RKO (cell line): ENCODE measurements around the gene IPO9.
"Not testable (repeated sequence)": the region's sequence is repeated elsewhere in the genome, so short reads cannot be mapped to it uniquely, and the experiment has no call there.

Experiments used
- DNase-seq: peaks from one replicate; pipeline ENCODE4 v3.0.0-alpha.2; 2016; ENCODE audit warnings: low spot score

The IPO9 gene

DNA sequence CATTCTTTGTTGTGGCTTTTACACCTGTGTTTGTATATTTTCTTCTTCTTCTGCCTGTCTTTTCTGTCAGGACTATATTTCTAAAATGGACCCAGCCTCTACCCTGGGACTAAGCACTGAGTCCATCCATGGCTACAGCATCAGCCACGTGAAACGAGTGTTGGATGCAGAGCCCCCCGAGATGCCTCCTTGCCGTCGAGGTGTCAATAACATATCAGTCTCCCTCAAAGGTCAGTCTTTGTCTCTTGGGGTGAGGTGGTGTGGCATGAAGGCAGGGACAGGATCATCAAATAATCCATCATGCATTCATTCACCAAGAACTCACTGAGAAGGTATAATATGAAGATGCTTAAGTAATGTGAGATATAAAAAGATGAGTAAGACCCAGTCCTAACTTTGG is 19.1 kb upstream of the IPO9 start:
- no peak for DNase-seq

DNA sequence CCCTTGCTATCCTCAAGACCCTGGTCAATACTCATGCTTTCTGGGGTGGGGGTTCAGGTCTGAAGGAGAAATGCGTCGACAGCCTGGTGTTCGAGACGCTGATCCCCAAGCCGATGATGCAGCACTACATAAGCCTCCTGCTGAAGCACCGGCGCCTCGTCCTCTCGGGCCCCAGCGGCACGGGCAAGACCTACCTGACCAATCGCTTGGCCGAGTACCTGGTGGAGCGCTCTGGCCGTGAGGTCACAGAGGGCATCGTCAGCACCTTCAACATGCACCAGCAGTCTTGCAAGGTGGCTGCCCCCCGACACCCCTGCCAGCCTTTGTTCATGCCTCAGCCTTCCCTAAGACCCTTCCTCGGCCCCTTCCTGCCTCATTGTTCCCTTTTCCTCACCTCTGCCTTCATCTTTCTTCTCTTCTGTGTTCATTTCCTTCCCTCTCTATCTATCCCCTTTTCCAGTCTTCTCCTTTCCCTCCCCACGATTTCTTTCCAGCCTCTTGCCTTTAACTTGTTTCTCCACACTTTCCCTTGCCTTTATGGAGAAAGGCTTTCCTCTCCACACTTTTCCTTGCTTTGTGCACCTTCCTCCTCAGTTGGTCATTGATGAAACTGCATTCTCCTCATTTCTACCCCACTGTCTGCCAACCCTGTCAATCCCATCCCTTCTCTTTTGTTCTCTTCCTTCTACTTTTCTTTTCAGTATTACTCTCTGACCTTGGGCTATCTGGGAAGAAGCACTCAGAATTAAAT is 18.3 kb upstream of the IPO9 start:
- no peak for DNase-seq

DNA sequence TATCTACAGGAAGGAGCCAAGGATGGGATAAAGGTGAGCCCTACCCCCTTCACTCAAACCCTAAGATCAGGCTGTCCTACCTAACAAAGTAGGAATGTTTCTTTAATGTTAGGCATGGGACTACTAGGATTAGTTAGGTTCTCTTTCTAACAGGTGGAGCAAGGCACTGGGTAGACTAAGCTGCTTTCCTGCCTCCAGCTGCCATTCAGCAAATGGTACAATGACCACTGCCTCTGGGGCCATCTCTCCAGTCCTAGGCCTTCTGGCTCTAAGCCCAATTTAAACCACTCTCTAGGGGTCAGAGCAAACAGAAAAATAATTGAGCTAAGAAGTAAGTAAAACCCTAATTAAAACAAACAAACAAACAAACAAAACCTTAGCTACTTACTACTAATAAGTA is 15.7 kb upstream of the IPO9 start:
- no peak for DNase-seq

DNA sequence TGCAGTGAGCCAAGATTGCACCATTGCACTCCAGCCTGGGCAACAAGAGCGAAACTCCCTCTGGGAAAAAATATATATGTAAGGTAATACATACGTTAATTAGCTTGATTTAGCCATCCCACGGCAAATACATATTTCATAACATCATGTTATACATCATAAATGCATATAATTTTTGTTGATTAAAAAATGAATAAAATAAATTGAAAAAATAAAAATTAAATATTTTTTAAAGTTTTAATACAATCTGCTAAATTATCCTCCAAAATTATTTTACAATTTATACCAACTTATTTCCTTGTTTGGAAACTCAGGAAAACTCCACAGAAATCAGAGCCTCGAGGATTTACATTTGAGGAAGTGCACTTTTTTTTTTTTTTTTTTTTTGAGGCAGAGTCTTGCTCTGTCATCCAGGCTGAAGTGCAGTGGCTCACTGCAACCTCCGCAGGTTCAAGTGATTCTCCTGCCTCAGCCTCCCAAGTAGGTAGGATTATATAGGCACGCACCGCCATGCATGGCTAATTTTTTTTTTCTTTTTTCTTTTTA is 12.6 kb upstream of the IPO9 start:
- DNase-seq: no peak

DNA sequence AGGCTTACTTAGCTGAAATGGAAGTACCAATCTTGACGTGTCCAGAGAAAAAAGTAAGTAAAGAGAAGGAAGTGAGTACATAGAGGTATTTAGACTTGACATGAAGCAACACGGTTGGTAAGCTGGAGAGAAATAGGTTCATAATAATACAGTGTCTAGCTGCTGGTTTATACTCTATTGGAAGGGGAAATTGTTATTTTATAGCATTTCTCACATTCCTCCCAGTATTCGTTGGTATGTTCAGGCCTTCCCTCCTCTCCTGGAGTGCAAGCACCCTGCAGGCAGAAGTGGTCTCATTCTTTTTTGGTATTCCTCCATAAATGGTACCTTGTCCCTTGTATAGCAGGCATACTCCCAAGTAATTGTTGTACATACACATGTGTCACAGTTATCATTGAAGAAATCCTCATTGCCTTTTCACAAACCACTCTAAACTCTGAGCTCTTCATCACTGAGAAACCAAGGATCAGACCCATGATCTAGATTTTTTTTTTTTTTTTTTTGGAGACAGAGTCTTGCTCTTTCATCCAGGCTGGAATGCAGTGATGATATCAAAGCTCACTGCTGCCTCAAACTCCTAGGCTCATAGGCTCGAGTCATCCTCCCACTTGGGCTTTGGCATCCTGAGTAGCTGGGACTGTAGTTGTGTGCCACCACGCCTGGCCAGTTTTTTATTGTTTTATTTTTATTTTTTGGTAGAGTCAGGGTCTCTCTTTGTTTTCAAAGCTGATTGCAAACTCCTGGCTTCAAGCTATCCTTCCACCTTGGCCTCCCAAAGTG is 9.8 kb upstream of the IPO9 start:
- no peak for DNase-seq

DNA sequence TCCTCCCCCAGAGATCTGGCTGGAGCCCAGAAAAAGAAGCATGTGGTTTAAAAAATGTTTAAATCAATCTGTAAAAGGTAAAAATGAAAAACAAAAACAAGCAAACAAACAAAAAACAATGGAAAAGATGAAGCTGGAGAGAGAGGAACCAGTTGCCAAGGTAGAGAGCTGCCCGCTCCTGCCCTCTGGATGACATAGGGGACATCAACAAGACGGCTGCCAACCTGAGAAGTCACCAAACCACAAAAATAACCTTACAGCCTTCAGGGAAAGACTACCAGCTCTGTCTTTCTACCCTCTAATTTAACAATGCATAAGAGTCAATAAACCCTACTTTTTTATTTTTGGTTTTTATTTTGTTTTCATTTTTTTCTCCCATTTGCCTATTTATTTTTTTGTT is 8.5 kb upstream of the IPO9 start:
- DNase-seq: no peak

DNA sequence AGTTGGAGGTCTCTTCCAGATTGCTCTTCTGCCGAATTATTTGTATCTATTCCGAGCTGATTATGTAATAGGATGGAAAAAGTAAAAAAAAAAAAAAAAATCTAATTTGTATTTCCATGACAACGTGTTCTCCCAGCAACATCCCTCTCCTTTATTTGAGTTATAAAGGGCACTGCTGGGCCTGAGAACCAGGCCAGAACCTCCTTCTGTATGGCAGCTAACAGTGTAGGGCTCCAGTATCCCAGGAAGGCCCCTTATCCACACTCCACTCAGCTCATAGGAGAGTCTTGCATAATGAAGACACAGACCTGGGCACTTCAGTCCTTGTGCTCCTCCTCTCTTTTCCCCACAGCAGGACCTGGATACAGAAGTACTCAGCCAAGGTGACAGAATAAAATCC is 3.7 kb upstream of the IPO9 start:
- no peak for DNase-seq

DNA sequence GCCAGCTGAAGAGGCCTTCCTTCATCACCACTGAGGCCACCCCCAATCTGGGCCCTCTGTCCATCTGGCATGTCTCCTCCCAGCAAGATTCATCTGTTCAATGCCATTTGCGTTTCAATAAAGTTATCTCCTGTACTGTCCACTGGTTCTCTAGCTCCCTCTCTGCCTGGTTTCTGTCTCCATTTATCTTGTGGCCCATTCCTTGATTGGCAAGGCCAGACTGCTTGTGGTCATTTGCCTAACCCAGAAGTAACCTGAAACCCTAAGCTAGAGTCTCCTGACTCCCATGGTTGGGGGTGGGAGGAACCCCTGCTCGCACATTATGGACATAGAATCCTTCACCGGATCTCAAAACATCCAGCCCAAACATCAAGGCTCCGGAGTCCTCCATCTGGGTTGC is 2.1 kb upstream of the IPO9 start:
- DNase-seq: no peak

DNA sequence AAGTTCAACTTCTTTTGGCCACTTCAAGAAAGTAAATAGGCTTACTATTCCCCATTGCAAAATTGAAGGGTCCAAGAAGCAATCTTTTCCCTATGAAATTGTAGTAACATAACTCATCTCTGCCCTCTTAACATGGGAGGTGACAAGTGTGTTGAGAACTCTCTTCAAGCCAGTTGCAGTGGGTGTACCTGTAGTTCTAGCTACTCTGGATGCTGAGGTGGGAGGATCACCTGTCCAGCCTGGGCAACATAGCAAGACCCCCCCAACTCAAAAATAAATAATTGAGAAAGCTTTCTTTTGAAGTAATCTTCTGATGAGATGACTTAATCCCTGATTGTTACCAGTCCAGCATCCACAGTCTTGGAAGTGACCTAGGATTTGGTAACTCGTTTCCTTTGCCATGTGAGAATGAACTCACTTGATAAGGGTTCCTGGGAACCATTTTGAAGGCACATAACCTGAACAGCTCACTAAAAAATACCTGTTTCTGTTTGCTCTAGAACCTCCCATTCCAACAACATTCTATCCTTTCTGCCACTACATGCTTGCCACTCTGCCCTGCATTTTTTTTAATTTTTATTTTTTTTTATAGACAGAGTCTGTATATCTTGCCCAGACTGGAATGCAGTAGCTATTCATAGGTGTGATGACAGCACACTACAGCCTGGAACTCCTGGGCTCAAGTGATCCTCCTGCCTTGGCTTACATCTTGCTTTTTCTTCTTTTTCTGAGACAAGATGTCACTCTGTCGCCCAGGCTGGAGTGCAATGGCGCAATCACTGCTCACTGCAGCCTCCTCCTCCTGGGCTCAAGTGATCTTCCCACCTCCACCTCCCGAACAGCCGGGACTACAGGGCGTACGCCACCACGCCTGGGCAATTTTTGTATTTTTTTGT is 1.4 kb upstream of the IPO9 start:
- no peak for DNase-seq

DNA sequence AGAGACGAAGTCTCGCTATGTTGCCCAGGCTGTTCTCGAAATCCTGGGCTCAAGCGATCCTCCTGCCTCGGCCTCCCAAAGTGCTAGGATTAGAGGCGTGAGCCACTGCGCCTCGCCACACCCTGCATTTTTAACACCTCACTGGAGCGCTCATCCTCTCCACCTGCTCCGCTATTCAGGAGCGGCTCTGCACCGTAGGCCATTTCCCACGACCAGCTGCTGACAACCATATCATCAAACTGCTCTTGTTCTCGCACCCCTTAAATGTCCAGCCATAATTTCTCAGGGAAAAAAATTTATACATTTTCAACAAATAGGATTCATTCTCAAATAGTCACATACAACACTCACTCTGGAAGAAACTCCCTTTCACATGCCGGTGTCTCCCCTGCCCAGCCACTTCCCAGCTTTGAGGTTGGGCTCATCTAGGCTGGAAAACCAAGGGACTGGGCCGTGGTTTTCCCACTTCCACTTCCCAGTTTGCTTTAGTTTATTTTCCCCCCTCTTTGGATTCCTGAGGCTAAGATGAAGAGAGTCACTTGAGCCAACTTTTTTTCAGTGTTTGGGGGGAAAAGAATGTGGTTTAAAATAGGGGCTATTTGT is 639 bp upstream of the IPO9 start:
- no peak for DNase-seq

DNA sequence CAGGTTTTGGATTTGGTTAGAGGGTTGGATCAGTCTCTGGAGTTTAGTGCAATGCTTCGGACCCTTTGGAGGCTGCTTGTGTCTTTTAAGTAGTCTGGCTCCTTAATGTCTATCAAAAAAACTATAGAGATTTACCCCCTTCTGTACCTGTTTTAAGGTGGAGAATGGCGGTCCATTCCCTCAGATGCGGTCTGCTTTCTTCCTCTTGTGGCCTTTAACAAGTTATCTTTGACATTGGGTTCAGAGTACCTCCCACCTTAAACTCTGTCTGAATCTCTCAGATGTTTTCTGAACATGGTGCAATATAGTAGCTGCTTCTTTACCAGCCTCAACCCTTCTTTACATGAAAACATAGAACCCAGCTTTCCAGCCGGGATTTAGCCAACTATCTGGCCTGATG is 2.4 kb downstream of the IPO9 start:
- DNase-seq: no peak

DNA sequence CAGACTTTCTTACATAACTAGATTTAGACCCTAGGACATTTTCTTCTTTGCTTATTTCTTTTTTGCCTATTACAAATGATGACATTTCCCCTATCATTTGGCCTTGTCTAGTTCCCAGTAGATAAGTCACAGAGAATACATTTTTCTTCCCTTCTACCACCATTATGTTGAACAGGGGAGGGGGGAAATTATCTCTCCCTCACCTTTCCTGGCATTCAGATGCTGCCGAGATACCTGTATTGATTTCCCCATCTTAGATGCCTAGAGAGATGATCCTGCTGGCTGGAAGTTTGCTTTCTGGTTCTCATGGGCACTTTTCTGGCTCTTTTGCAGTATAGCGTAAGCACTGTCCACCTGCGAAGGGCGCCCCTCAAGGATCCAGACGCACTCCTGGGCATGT is 5.7 kb downstream of the IPO9 start:
- DNase-seq: no peak

DNA sequence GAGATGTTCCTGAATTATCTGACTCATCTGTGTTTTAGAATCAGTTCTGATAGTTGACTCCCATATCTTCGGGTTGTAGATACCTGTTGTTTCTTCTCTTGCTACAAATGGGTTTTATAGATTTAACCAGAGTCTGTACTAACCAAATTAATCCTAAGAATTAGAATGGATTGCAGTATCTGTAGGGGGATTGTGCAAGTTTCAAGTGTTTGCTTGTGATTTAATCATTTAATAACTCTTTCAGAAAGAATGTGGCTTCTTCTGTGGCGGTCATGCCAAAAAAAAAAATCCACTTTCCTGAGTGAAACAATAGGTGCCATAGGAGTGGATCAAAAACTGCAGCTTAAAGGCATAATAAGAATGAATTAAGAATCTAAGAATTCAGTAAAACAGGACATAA is 9.4 kb downstream of the IPO9 start:
- DNase-seq: no peak

DNA sequence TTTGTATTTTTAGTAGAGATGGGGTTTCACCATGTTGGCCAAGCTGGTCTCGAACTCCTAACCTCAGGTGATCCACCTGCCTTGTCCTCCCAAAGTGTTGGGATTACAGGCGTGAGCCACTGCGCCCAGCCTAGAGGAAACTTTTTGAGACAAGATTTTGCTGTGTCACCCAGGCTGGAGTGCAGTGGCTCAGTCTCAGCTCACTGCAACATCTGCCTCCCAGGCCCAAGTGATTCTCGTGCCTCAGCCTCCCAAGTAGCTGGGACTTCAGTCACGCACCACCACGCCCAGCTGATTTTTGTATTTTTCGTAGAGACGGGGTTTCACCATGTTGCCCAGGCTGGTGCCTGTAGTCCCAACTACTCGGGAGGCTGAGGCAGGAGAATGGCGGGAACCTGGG is 10.1 kb downstream of the IPO9 start:
- not testable (repeated sequence) for DNase-seq

DNA sequence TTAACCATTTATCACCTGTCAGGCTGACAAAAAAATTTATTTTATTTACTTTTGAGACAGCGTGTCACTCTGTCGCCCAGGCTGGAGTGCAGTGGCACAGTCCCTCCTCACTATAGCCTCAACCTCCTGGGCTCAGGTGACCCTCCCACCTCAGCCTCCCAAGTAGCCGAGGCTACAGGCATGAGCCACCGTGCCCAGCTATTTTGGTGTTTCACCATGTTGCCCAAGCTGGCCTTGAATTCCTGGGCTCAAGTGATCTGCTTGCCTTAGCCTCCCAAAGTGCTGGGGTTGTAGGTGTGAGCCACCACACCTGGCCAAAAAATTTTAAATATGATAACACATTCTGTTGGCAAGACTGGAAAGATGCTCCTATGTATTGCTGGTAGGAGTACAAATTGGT is 11.1 kb downstream of the IPO9 start:
- DNase-seq: no peak

DNA sequence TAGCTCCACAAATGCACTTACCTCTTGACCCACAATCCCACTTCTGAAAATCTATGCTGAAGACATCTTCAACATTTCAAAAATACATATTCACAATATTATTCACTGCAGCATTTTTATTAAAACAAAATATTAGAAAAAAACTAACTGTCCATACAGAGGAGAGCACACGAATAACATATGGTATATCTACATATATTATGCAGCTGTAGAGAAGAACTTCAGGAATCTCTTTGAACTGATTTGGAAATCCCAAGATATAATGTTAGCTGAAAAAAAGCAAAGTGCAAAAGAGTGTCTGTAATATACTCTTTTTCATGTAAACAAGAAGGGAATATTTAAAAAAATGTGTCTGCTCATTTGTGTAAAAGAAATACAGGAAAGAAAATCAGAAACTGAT is 11.5 kb downstream of the IPO9 start:
- no peak for DNase-seq

DNA sequence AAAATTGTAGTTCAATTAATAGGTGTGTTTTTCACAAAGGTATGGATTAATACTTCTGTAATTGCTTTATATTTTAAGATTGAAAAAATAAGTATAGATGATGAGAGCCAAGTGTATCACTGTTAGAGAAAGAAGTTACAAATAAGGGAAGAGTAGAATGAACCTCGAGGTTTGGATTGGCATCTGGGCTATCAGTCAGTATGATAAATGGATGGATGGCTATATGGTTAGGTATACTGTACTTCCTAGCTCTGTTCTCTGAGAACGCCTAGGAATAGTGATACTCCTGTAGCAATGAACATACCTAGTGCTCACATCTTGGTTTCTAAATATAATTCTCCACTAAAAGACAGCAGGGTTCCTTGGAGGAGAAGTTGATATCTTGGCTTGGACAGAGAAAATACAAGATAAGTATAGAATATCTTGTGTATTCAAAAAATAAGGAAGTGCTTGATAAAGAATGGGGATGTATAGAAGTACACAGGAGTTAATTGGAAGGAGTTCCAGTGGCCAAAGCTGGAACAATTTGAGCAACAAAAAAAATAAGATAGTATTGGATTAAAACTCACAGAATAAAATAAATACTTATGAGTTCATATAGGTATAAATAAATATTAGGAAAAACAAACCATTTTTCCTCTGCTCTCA is 12.4 kb downstream of the IPO9 start:
- no peak for DNase-seq

DNA sequence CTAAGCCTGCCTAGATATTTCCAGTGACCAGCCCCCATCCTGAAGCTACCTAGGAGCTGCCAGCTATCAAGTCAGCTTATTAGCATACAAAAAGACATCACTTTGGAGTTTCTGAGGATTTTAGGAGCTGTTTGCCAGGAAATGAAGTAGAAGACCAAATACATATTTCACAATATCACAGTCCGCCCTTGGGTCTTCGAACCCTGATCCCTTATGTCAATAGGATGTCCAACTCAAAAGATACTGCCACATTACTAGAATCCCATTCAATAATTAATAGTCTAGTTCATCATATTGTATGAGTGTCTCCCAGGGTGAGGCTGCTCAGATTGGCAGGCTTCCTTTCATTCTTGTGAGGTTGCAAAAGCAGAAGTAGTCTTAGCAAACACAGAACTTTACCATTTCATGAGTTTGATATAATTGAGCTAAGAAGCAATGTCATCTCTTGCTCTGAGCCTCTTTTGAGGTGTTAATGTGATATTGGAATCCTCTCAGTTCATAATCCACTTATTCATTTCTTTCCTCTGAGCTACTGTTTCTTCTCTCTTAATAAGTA is 13.6 kb downstream of the IPO9 start:
- no peak for DNase-seq

DNA sequence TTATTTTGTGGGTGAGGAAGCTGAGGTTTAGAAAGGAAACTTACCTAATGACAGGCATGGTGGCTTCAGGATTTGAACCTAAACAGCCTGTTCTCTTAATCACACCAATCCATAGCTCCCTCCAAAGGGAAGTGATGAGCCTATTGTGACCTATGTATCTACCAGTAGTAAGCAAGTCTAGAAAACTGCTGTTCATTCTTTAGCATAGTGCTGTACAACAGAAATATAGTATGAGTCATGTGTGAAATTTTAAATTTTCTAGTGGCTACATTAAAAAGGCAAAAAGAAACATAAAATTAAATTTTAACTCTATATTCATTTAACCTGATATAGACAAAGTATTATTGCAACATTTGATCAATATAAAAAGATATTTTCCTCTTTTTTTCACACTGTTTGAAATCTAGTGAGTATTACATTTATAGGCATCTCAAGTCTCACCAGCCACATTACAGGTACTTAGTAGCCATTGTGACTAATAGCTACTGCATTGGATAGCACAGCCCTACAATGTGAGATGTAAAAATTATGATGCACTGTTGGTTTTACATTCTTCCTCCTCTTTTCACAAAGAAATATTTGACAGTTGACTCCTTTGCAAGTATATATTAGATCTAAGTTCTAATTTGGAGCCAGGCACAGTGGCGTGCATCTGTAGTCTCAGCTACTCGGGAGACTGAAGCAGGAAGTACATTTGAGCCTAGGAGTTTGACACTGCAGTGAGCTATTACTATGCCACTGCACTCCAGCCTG is 16.6 kb downstream of the IPO9 start:
- peak; percentile 62 for DNase-seq

DNA sequence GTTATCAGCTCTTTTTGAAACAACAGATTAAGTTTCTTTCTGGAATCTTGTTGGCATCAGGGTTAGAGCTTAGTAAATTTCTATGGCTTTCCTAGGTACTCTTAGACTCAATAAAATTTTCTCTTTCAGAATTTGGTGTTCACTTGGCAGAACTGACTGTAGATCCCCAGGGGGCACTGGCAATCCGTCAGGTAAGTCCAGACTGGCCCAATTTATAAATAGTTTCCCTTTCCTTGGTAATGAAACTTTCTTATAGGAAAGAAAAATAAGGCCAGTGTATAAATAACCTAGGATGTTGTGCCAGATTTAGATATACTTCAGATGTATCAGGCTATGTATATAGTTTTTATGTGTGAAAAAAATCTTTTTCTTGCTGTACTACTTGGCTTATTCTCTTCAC is 18.2 kb downstream of the IPO9 start:
- DNase-seq: no peak

DNA sequence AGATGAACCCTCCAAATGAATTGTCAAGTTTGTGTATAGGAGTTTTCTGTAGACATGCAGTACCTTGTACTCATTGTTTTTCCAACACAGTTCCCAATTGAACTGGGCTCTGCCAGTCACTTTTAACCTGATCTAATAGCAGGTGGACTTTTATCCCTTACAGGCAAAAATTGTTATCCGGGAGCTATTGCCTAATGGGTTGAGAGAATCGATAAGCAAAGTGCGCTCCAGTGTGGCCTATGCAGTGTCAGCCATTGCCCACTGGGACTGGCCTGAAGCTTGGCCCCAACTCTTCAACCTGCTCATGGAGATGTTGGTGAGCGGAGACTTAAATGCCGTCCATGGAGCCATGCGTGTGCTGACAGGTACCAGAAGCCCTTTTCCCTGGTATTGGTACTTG is 19.3 kb downstream of the IPO9 start:
- no peak for DNase-seq
